GM12878 (cell line): ENCODE results near the gene GALNT12. TPM values are rescaled to one million over a fixed set of nuclear protein-coding genes. Genes with fewer than 3 reads are reported as not detected.

Experiments used
- ATAC-seq: fragments of 200-7000 bp; cut with Tn5 transposase; 3 replicates; pipeline ENCODE4 v1.9.1; 2020; ENCODE audit warnings: mild to moderate bottlenecking, moderate library complexity
- BruUV-seq: library from RNA; stranded (reverse); fragments of 400-500 nt; replicated peaks from 2 replicates; lab custom pipeline; 2021; lab: Mats Ljungman, UMichigan
- CTCF ChIA-PET: fragments of 300-600 bp; sonication (Branson Sonifier 250); formaldehyde crosslinking; extraction: SDS; loops from one replicate; lab custom pipeline; 2021; ENCODE audit warnings: inconsistent platforms; lab: Yijun Ruan, JAX
- POLR2A ChIA-PET: fragments of 350-600 bp; formaldehyde crosslinking; extraction: SDS; loops from one replicate; lab custom pipeline; 2021; ENCODE audit warnings: inconsistent platforms; lab: Charles Lee
- RAD21 ChIA-PET: fragments of 300-600 bp; sonication (Branson Sonifier 250); formaldehyde crosslinking; loops from one replicate; lab custom pipeline; 2023; ENCODE audit warnings: antibody characterized with exemption; ENCODE audit not compliant: unreplicated experiment; lab: Charles Lee
- SMC1A ChIA-PET: fragments of 300-600 bp; sonication (Branson Sonifier 250); formaldehyde crosslinking; loops from one replicate; lab custom pipeline; 2023; ENCODE audit not compliant: unreplicated experiment, uncharacterized antibody; lab: Charles Lee
- DNase-seq: peaks from one replicate; pipeline ENCODE4 v3.0.0-alpha.2; 2011; ENCODE audit warnings: low read depth, low spot score
- FAIRE-seq: peaks from 3 replicates; lab custom pipeline; 2011; peaks lifted over from hg19 to GRCh38; lab: Jason Lieb, UNC
- H2AFZ ChIP-seq: 2 replicates; pipeline ENCODE4 v1.6.0; 2011; ENCODE audit warnings: low read depth, low read length, control low read depth; ENCODE audit not compliant: control insufficient read depth
- H3K27ac ChIP-seq: 2 replicates; pipeline ENCODE4 v1.5.1; 2011; ENCODE audit warnings: control low read depth; ENCODE audit not compliant: control insufficient read depth, insufficient read depth
- H3K27me3 ChIP-seq, 2 experiments: replicated peaks in 1 of 2; 2 replicates each; pipeline versions ENCODE4 v1.6.0 to v1.6.1; 2011; ENCODE audit warnings: low read length in 1 of 2; ENCODE audit not compliant: control insufficient read depth in 2 of 2, insufficient read depth in 2 of 2
- H3K36me3 ChIP-seq, 2 experiments: 2 replicates each; pipeline ENCODE4 v1.5.1; 2011; ENCODE audit warnings: low read length in 1 of 2; ENCODE audit not compliant: control insufficient read depth in 2 of 2, insufficient read depth in 2 of 2
- H3K4me1 ChIP-seq: 2 replicates; pipeline ENCODE4 v1.6.1; 2011; ENCODE audit warnings: mild to moderate bottlenecking, low read length, moderate library complexity, mixed read lengths; ENCODE audit not compliant: control insufficient read depth, insufficient read depth
- H3K4me2 ChIP-seq: 2 replicates; pipeline ENCODE4 v1.6.0; 2011; ENCODE audit warnings: control low read depth; ENCODE audit not compliant: control insufficient read depth, insufficient read depth
- H3K4me3 ChIP-seq: fragments of 200-600 bp; sonication (generic); 2 replicates; pipeline ENCODE4 v1.5.1; 2016
- H3K79me2 ChIP-seq: 2 replicates; pipeline ENCODE4 v1.6.0; 2011; ENCODE audit warnings: low read length; ENCODE audit not compliant: control insufficient read depth, insufficient read depth
- H3K9ac ChIP-seq: 2 replicates; pipeline ENCODE4 v1.8.0; 2011; ENCODE audit warnings: low read length, control low read depth, mixed read lengths; ENCODE audit not compliant: control insufficient read depth, insufficient read depth
- H3K9me3 ChIP-seq: replicated peaks from 3 replicates; pipeline ENCODE4 v1.5.1; 2011; ENCODE audit warnings: mild to moderate bottlenecking, low read length; ENCODE audit not compliant: control insufficient read depth, insufficient read depth
- H4K20me1 ChIP-seq: 2 replicates; pipeline ENCODE4 v1.6.0; 2011; ENCODE audit not compliant: control insufficient read depth, insufficient read depth
- SIX5 ChIP-seq: IDR thresholded peaks from 2 replicates; pipeline ENCODE4 v1.6.1; 2011; ENCODE audit warnings: mild to moderate bottlenecking, low read depth, low read length, moderate library complexity; ENCODE audit not compliant: severe bottlenecking
- YBX1 ChIP-seq: fragments of 450-650 bp; IDR thresholded peaks from 2 replicates; pipeline ENCODE4 v1.6.1; 2016; ENCODE audit warnings: antibody characterized with exemption
- WGBS: methylation state at CpG from one replicate; pipeline ENCODE4 v1.1.6; 2016; ENCODE audit warnings: low lambda C conversion rate; ENCODE audit not compliant: insufficient replicate concordance, insufficient coverage; ENCODE audit errors: missing lambda C conversion rate; 5-methylcytosine and 5-hydroxymethylcytosine counted together
- in situ Hi-C: fragments of 300-500 bp; cut with MboI; formaldehyde crosslinking; loops from 9 replicates; pipeline ENCODE4 v1.14.3; 2018; ENCODE audit warnings: mixed read lengths
- intact Hi-C: fragments of 100-400 bp; cut with micrococcal nuclease; formaldehyde crosslinking; loops from one replicate; pipeline ENCODE4 v1.14.2; 2022; ENCODE audit not compliant: unreplicated experiment
- polyA plus RNA-seq, 11 experiments: library from polyadenylated mRNA; depleted of rRNA in 4 of 11; unstranded in 6 of 11; stranded (reverse) in 5 of 11; fragments of >200 nt; fragmentation: Nextera tagmentation in 4 of 11; fragmentation: Illumina TruSeq in 1 of 11; extraction: Ambion mirVana in 4 of 11; extraction: Trizol in 1 of 11; gene quantifications; 1 replicate in 1 of 11; 2 replicates in 10 of 11; pipeline versions ENCODE4 v1.2.1 to v1.2.3, GENCODE V29; 2011 to 2016; ENCODE audit warnings: inconsistent platforms in 2 of 11, missing spikeins in 2 of 11, low read depth in 1 of 11
- total RNA-seq, 4 experiments: library from RNA; depleted of rRNA in 3 of 4; stranded (reverse); fragments of >200 nt in 3 of 4; fragmentation: Illumina TruSeq in 1 of 4; extraction: Trizol in 1 of 4; gene quantifications; 2 replicates each; pipeline versions ENCODE4 v1.2.1 to v1.2.3, GENCODE V29; 2013 to 2021
- TF ChIP-seq, protein P1 (sequence below): fragments of 450-650 bp; IDR thresholded peaks from 2 replicates; pipeline ENCODE4 v1.6.1; 2017; ENCODE audit warnings: mild to moderate bottlenecking, moderate library complexity

GALNT12 gene
- total and polyA plus RNA-seq, 10 of the 15 experiments (the other 5 are each of a cell fraction or from before 2014, with no cell fraction given): 0.13 to 5.3 (median 3.2) TPM

DNA sequence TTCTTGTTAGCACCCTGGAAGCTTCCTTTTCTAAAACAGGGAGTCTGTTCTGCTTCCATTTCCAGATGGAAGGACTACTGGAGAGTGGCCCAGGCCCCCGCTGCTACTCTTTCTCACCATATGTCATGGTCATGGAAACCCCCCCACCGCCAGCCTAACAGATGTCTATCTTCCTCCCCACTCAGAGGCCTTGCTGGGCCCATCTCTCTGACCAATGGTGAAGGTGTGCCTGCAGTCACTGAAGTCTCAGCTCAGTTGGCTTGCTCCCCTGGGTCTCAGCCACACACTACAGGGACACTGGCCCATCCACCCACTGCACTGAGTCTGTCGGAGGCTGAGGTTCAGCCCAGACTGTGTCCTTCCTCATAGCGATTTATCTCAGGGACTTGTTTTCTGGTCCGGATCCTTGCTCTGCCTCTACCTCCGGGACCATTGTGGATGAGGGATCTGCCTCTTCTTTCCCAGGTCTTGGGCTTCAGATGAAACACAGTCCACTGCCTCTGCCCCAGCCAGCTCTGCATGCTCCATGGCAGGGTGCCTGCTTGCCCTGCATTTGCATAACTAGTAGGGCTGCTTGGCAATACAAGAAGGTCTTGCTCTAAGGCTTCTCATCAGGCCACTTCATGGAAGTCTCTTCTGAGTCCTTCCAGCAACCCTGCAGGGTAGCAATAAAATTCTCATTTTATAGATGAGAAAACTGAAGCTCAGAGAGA is 30.8 kb downstream of the GALNT12 start:
- no peak for FAIRE-seq
- intact Hi-C loops (loop anchor here (5.0 kb wide), 1 partner anchor 889 kb away; no protein-coding TSS in a partner anchor), in situ Hi-C loops (no loop called here)
- H3K27me3 ChIP-seq: no peaks in the 10 kb centered on the region; a peak in 1 of 4 replicates
- TF ChIP-seq YBX1: no peak
- TF ChIP-seq, protein P1, sequence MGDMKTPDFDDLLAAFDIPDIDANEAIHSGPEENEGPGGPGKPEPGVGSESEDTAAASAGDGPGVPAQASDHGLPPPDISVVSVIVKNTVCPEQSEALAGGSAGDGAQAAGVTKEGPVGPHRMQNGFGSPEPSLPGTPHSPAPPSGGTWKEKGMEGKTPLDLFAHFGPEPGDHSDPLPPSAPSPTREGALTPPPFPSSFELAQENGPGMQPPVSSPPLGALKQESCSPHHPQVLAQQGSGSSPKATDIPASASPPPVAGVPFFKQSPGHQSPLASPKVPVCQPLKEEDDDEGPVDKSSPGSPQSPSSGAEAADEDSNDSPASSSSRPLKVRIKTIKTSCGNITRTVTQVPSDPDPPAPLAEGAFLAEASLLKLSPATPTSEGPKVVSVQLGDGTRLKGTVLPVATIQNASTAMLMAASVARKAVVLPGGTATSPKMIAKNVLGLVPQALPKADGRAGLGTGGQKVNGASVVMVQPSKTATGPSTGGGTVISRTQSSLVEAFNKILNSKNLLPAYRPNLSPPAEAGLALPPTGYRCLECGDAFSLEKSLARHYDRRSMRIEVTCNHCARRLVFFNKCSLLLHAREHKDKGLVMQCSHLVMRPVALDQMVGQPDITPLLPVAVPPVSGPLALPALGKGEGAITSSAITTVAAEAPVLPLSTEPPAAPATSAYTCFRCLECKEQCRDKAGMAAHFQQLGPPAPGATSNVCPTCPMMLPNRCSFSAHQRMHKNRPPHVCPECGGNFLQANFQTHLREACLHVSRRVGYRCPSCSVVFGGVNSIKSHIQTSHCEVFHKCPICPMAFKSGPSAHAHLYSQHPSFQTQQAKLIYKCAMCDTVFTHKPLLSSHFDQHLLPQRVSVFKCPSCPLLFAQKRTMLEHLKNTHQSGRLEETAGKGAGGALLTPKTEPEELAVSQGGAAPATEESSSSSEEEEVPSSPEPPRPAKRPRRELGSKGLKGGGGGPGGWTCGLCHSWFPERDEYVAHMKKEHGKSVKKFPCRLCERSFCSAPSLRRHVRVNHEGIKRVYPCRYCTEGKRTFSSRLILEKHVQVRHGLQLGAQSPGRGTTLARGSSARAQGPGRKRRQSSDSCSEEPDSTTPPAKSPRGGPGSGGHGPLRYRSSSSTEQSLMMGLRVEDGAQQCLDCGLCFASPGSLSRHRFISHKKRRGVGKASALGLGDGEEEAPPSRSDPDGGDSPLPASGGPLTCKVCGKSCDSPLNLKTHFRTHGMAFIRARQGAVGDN: no peak
- TF ChIP-seq SIX5: no peak
- TF ChIP-seq, all 136 proteins: peak for 0
- WGBS: 49% methylated on average over 6 of the region's 6 CpGs
- no peak overlapping the region for H3K9ac ChIP-seq
- ChIA-PET SMC1A (no interaction called here), RAD21 (no interaction called here), CTCF (interaction anchor here (1.0 to 1.8 kb wide), 2 partner anchors 9 to 11 kb away, joined by 3 to 5 read pairs; no protein-coding TSS in a partner anchor), POLR2A (no interaction called here)
- no peaks in the 10 kb centered on the region for H3K36me3 ChIP-seq
- no TSS peak for BruUV-seq
- ATAC-seq (no peak), DNase-seq (no peak)
- no peaks in the 10 kb centered on the region for H3K79me2 ChIP-seq
- no peak overlapping the region for H3K4me2 ChIP-seq
- no peak overlapping the region for H3K27ac ChIP-seq
- H3K9me3 ChIP-seq: no peaks in the 10 kb centered on the region
- H4K20me1 ChIP-seq: no peaks in the 10 kb centered on the region
- no peaks in the 10 kb centered on the region for H3K4me1 ChIP-seq
- no peak overlapping the region for H2AFZ ChIP-seq
- no peak overlapping the region for H3K4me3 ChIP-seq
